RWPE2 (cell line): ENCODE measurements around the gene HYAL2.

Experiments
- ATAC-seq: fragments of 200-7000 bp; cut with Tn5 transposase; 3 replicates; pipeline ENCODE4 v1.9.1; 2021; ENCODE audit warnings: low read depth
- DNase-seq: peaks from one replicate; pipeline ENCODE4 v3.0.0-alpha.2; 2020; ENCODE audit warnings: low spot score
- H3K27ac ChIP-seq: fragments of 450-650 bp; 2 replicates; pipeline ENCODE4 v1.5.1; 2017; ENCODE audit warnings: mild to moderate bottlenecking; ENCODE audit not compliant: poor library complexity, severe bottlenecking
- H3K27me3 ChIP-seq: fragments of 250-450 bp; sonication (Bioruptor Pico); 2 replicates; pipeline ENCODE4 v1.5.1; 2021; ENCODE audit warnings: mild to moderate bottlenecking, moderate library complexity; ENCODE audit not compliant: insufficient read depth, poor library complexity, severe bottlenecking
- H3K36me3 ChIP-seq: fragments of 250-450 bp; sonication (Bioruptor Pico); 2 replicates; pipeline ENCODE4 v1.5.1; 2020; ENCODE audit warnings: low read depth, mild to moderate bottlenecking, moderate library complexity
- H3K4me1 ChIP-seq: fragments of 250-450 bp; sonication (Bioruptor Pico); 2 replicates; pipeline ENCODE4 v1.5.1; 2021; ENCODE audit warnings: mild to moderate bottlenecking, moderate library complexity; ENCODE audit not compliant: insufficient read depth, poor library complexity, severe bottlenecking
- H3K4me3 ChIP-seq: fragments of 250-450 bp; sonication (Bioruptor Pico); 2 replicates; pipeline ENCODE4 v1.5.1; 2021; ENCODE audit warnings: mild to moderate bottlenecking, moderate library complexity; ENCODE audit not compliant: severe bottlenecking
- H3K9me3 ChIP-seq: fragments of 250-450 bp; sonication (Bioruptor Pico); 2 replicates; pipeline ENCODE4 v1.5.1; 2021; ENCODE audit warnings: mild to moderate bottlenecking, moderate library complexity; ENCODE audit not compliant: severe bottlenecking
- CTCF ChIP-seq: fragments of 450-650 bp; IDR thresholded peaks from one replicate; pipeline ENCODE4 v1.5.1; 2017; ENCODE audit warnings: mild to moderate bottlenecking, moderate library complexity; ENCODE audit not compliant: poor library complexity, severe bottlenecking

Gene HYAL2

GRCh38 chr3:50321336-50322114, 1.0 kb downstream of the HYAL2 start:
- H3K36me3 ChIP-seq, result peaks cover 42% of the 10 kb centered on the region
- H3K27me3 ChIP-seq, result no peaks in the 10 kb centered on the region
- no peaks in the 10 kb centered on the region for H3K9me3 ChIP-seq
- H3K4me1 ChIP-seq, result peaks cover 12% of the 10 kb centered on the region
- peak; percentile 92 for DNase-seq
- H3K4me3 ChIP-seq, result peak overlapping the region; percentile 83
- peak; percentile 75 for TF ChIP-seq CTCF
- peak overlapping the region; percentile 59 for H3K27ac ChIP-seq
- ATAC-seq, result peak; percentile 49

GRCh38 chr3:50320853-50321335, 1.7 kb downstream of the HYAL2 start:
- ATAC-seq, result peak; percentile 17; the same call in 2 of the 3 replicates
- H3K4me1 ChIP-seq, result peaks cover 18% of the 10 kb centered on the region

GRCh38 chr3:50319894-50320625, 2.5 kb downstream of the HYAL2 start:
- TF ChIP-seq CTCF, result peak; percentile 8
- H3K9me3 ChIP-seq, result no peaks in the 10 kb centered on the region
- peaks cover 43% of the 10 kb centered on the region for H3K36me3 ChIP-seq
- H3K4me3 ChIP-seq, result peak overlapping the region; percentile 83
- peaks cover 19% of the 10 kb centered on the region for H3K4me1 ChIP-seq
- H3K27ac ChIP-seq, result peak overlapping the region; percentile 59
- ATAC-seq (no peak), DNase-seq (peak; percentile 60)
- H3K27me3 ChIP-seq, result no peaks in the 10 kb centered on the region

More at GRCh38 chr3:50320853-50321335, 1.7 kb downstream of the HYAL2 start:
- Histone ChIP-seq H3K36me3 (peaks cover 39% of the 10 kb centered on the region), H3K27me3 (no peaks in the 10 kb centered on the region), H3K9me3 (no peaks in the 10 kb centered on the region), H3K4me3 (peak overlapping the region; percentile 83), H3K27ac (peak overlapping the region; percentile 59)
- TF ChIP-seq CTCF, result no peak
- peak; percentile 67 for DNase-seq

GRCh38 chr3:50319181-50319893, 3.2 kb downstream of the HYAL2 start:
- Histone ChIP-seq H3K4me3 (no peak overlapping the region), H3K27ac (peak overlapping the region; percentile 59)

More at GRCh38 chr3:50319181-50319893, 3.2 kb downstream of the HYAL2 start:
- Histone ChIP-seq H3K27me3 (no peaks in the 10 kb centered on the region), H3K9me3 (no peaks in the 10 kb centered on the region), H3K4me1 (peaks cover 19% of the 10 kb centered on the region), H3K36me3 (peaks cover 36% of the 10 kb centered on the region)
- no peak for TF ChIP-seq CTCF
- peak; percentile 38 for DNase-seq
- no peak for ATAC-seq
